GM23338 (cell line): ENCODE results near the gene FAXC.

ENCODE experiments used
- POLR2AphosphoS5 ChIP-seq: IDR thresholded peaks from 2 replicates; pipeline ENCODE4 v1.6.1; 2016; ENCODE audit warnings: antibody characterized with exemption, low read depth
- TF ChIP-seq, protein P1 (sequence below), 2 experiments: fragments of 200-600 bp in 1 of 2; sonication (generic) in 1 of 2; conservative IDR thresholded peaks; 2 replicates each; pipeline versions ENCODE4 v1.5.1 to v1.6.1; 2016 to 2017; ENCODE audit warnings: antibody characterized with exemption in 2 of 2, low read depth in 2 of 2, mild to moderate bottlenecking in 2 of 2, moderate library complexity in 1 of 2

DNA sequence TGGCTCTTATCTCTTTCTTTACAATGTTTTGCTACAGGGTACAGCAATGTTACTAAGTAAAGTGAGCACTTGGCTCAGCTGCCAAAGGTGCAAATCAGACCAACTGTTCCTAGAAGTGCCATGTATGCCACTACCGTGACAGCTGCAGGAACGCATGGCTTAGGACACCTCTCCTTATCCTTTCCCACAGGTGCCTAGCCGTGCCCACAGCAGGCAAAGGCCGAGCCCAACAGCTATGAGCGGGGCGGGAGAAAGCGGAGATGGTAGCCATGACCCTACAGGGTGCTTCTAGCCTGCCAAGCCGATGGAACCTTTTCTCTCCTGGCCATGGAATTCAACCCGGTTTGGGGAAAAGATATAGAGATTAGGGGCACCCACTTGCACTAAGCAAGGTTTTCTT is 97.1 kb downstream of the FAXC start:
- TF ChIP-seq, protein P1, sequence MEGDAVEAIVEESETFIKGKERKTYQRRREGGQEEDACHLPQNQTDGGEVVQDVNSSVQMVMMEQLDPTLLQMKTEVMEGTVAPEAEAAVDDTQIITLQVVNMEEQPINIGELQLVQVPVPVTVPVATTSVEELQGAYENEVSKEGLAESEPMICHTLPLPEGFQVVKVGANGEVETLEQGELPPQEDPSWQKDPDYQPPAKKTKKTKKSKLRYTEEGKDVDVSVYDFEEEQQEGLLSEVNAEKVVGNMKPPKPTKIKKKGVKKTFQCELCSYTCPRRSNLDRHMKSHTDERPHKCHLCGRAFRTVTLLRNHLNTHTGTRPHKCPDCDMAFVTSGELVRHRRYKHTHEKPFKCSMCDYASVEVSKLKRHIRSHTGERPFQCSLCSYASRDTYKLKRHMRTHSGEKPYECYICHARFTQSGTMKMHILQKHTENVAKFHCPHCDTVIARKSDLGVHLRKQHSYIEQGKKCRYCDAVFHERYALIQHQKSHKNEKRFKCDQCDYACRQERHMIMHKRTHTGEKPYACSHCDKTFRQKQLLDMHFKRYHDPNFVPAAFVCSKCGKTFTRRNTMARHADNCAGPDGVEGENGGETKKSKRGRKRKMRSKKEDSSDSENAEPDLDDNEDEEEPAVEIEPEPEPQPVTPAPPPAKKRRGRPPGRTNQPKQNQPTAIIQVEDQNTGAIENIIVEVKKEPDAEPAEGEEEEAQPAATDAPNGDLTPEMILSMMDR (conservative IDR thresholded peaks at IDR 0.05; ENCODE audit: low read depth in 2 of 2), result no peak
- TF ChIP-seq POLR2AphosphoS5, result no peak
